SK-N-SH (cell line): ENCODE measurements around the gene RAG2. TPM values are rescaled to one million over a fixed set of nuclear protein-coding genes. Genes with fewer than 3 reads are reported as not detected.

ENCODE experiments used
- CTCF ChIA-PET: fragments of 300-600, 350-600 bp; formaldehyde crosslinking; extraction: SDS; loops from one replicate; lab custom pipeline; 2021; lab: Yijun Ruan, JAX
- POLR2A ChIA-PET: fragments of 350-600 bp; sonication (Branson Sonifier 250); formaldehyde crosslinking; extraction: SDS; loops from one replicate; lab custom pipeline; 2020; ENCODE audit warnings: antibody characterized with exemption, inconsistent platforms; lab: Yijun Ruan, JAX
- DNase-seq: peaks from one replicate; pipeline ENCODE4 v3.0.0; 2012
- H2AFZ ChIP-seq: fragments of 200-600 bp; sonication (generic); 2 replicates; pipeline ENCODE4 v1.8.1; 2016; ENCODE audit warnings: antibody characterized with exemption, mild to moderate bottlenecking, low read depth
- H3F3A ChIP-seq: fragments of 200-600 bp; sonication (generic); replicated peaks from 2 replicates; pipeline ENCODE3; 2016; ENCODE audit warnings: antibody characterized with exemption, mild to moderate bottlenecking; ENCODE audit not compliant: insufficient read depth
- H3K27ac ChIP-seq, 2 experiments: fragments of 200-500 bp in 1 of 2; fragments of 200-600 bp in 1 of 2; sonication (Bioruptor generic) in 1 of 2; sonication (generic), shearing (Covaris generic) in 1 of 2; 2 replicates each; pipeline versions ENCODE4 v1.5.1 to v1.6.1; 2014 to 2016; ENCODE audit warnings: low read depth in 2 of 2, inconsistent platforms in 1 of 2, low read length in 1 of 2, mild to moderate bottlenecking in 1 of 2, mixed read lengths in 1 of 2
- H3K27me3 ChIP-seq: fragments of 200-600 bp; sonication (generic), shearing (Covaris generic); 2 replicates; pipeline ENCODE4 v1.6.1; 2016; ENCODE audit warnings: mixed run types; ENCODE audit not compliant: insufficient read depth
- H3K36me3 ChIP-seq, 2 experiments: fragments of 200-500 bp in 1 of 2; fragments of 200-600 bp in 1 of 2; sonication (Bioruptor generic) in 1 of 2; sonication (generic) in 1 of 2; replicated peaks in 1 of 2; 2 replicates each; pipeline versions ENCODE3 to v1.5.1; 2014 to 2016; ENCODE audit warnings: low read length in 1 of 2, mild to moderate bottlenecking in 1 of 2; ENCODE audit not compliant: insufficient read depth in 2 of 2, control insufficient read depth in 1 of 2
- H3K4me1 ChIP-seq, 2 experiments: fragments of 200-500 bp in 1 of 2; fragments of 200-600 bp in 1 of 2; sonication (Bioruptor generic) in 1 of 2; sonication (generic), shearing (Covaris generic) in 1 of 2; 2 replicates each; pipeline versions ENCODE4 v1.5.1 to v1.6.1; 2014 to 2016; ENCODE audit warnings: low read depth in 1 of 2, low read length in 1 of 2, mixed run types in 1 of 2; ENCODE audit not compliant: insufficient read depth in 2 of 2, control insufficient read depth in 1 of 2
- H3K4me2 ChIP-seq: fragments of 200-600 bp; sonication (generic), shearing (Covaris generic); 2 replicates; pipeline ENCODE4 v1.6.1; 2017; ENCODE audit warnings: mixed run types
- H3K4me3 ChIP-seq, 2 experiments: fragments of 200-500 bp in 1 of 2; fragments of 200-600 bp in 1 of 2; sonication (Bioruptor generic) in 1 of 2; sonication (generic), shearing (Covaris generic) in 1 of 2; 2 replicates each; pipeline versions ENCODE4 v1.5.1 to v1.8.1; 2014 to 2016; ENCODE audit warnings: low read depth in 2 of 2, inconsistent platforms in 1 of 2, low read length in 1 of 2, mild to moderate bottlenecking in 1 of 2, mixed read lengths in 1 of 2, moderate library complexity in 1 of 2
- H3K79me2 ChIP-seq: fragments of 200-600 bp; sonication (generic); 2 replicates; pipeline ENCODE4 v1.8.1; 2017; ENCODE audit warnings: mild to moderate bottlenecking; ENCODE audit not compliant: insufficient read depth
- H3K9ac ChIP-seq: fragments of 200-600 bp; sonication (generic); 2 replicates; pipeline ENCODE4 v1.6.1; 2017; ENCODE audit warnings: mixed run types
- H3K9me2 ChIP-seq: fragments of 200-600 bp; sonication (generic); 2 replicates; pipeline ENCODE4 v1.6.1; 2017; ENCODE audit warnings: mixed run types
- H3K9me3 ChIP-seq: fragments of 200-600 bp; sonication (generic); 2 replicates; pipeline ENCODE4 v1.6.1; 2017; ENCODE audit warnings: mixed run types, mild to moderate bottlenecking, moderate library complexity
- H4K20me1 ChIP-seq: fragments of 200-600 bp; sonication (generic); 2 replicates; pipeline ENCODE4 v1.6.1; 2017; ENCODE audit warnings: mild to moderate bottlenecking, mixed run types; ENCODE audit not compliant: insufficient read depth
- CHD2 ChIP-seq: fragments of 150-350 bp; IDR thresholded peaks from 2 replicates; pipeline ENCODE4 v1.6.1; 2018; ENCODE audit warnings: low read length; ENCODE audit not compliant: partially characterized antibody
- ELF1 ChIP-seq: IDR thresholded peaks from 2 replicates; pipeline ENCODE4 v1.4.0; 2012
- EP300 ChIP-seq, 2 experiments: IDR thresholded peaks; 2 replicates each; pipeline versions ENCODE4 v1.4.0 to v1.6.1; 2012; ENCODE audit warnings: borderline replicate concordance in 1 of 2, low read depth in 1 of 2, low read length in 1 of 2
- FOSL2 ChIP-seq: IDR thresholded peaks from 2 replicates; pipeline ENCODE4 v1.4.0; 2012; ENCODE audit warnings: low read depth, mild to moderate bottlenecking, moderate library complexity, borderline replicate concordance
- FOXJ3 ChIP-seq: sonication (generic); formaldehyde crosslinking; IDR thresholded peaks from 2 replicates; pipeline ENCODE4 v1.5.1; 2020; ENCODE audit warnings: mild to moderate bottlenecking, missing genetic modification reagents
- FOXM1 ChIP-seq: IDR thresholded peaks from 2 replicates; pipeline ENCODE4 v1.4.0; 2012; ENCODE audit warnings: low read depth, mild to moderate bottlenecking
- GABPA ChIP-seq: IDR thresholded peaks from 2 replicates; pipeline ENCODE4 v1.4.0; 2012; ENCODE audit warnings: low read depth, mild to moderate bottlenecking
- GATA2 ChIP-seq: sonication (generic); formaldehyde crosslinking; IDR thresholded peaks from 2 replicates; pipeline ENCODE4 v1.5.0; 2020; ENCODE audit warnings: mild to moderate bottlenecking, missing genetic modification reagents
- JUND ChIP-seq: IDR thresholded peaks from 2 replicates; pipeline ENCODE4 v1.4.0; 2012
- MEF2A ChIP-seq: IDR thresholded peaks from 2 replicates; pipeline ENCODE4 v1.4.0; 2012; ENCODE audit warnings: low read depth, borderline replicate concordance
- MXI1 ChIP-seq: IDR thresholded peaks from 2 replicates; pipeline ENCODE4 v1.6.1; 2012; ENCODE audit warnings: mild to moderate bottlenecking, low read depth, low read length, improper control_type of control experiment
- NFIC ChIP-seq: IDR thresholded peaks from 2 replicates; pipeline ENCODE4 v1.4.0; 2012; ENCODE audit warnings: borderline replicate concordance
- RAD21 ChIP-seq: IDR thresholded peaks from 2 replicates; pipeline ENCODE4 v1.6.1; 2012; ENCODE audit warnings: mild to moderate bottlenecking, low read length
- RCOR1 ChIP-seq: fragments of 150-350 bp; IDR thresholded peaks from 2 replicates; pipeline ENCODE4 v1.6.1; 2017; ENCODE audit warnings: antibody characterized with exemption, low read length
- TAF1 ChIP-seq: IDR thresholded peaks from 2 replicates; pipeline ENCODE4 v1.6.1; 2012; ENCODE audit warnings: low read depth, mild to moderate bottlenecking, low read length, moderate library complexity, borderline replicate concordance
- TCF12 ChIP-seq: IDR thresholded peaks from 2 replicates; pipeline ENCODE4 v1.4.0; 2012
- TEAD4 ChIP-seq: IDR thresholded peaks from 2 replicates; pipeline ENCODE4 v1.4.0; 2012; ENCODE audit warnings: mild to moderate bottlenecking, borderline replicate concordance; ENCODE audit not compliant: insufficient read depth
- WGBS: methylation state at CpG from one replicate; pipeline ENCODE4 v1.1.6; 2017; ENCODE audit warnings: low lambda C conversion rate; 5-methylcytosine and 5-hydroxymethylcytosine counted together
- polyA plus RNA-seq, 3 experiments: library from polyadenylated mRNA; depleted of rRNA; stranded (reverse); fragments of >200 nt; gene quantifications; 2 replicates each; pipeline ENCODE4 v1.2.3, GENCODE V29; 2012
- TF ChIP-seq, protein P1 (sequence below): IDR thresholded peaks from 2 replicates; pipeline ENCODE4 v1.6.1; 2012; ENCODE audit warnings: mild to moderate bottlenecking, low read depth, low read length, moderate library complexity
- TF ChIP-seq, protein P2 (sequence below): IDR thresholded peaks from 2 replicates; pipeline ENCODE4 v1.4.0; 2012; ENCODE audit warnings: low read depth, borderline replicate concordance

RAG2 gene
- polyA plus RNA-seq, 1 of the 3 experiments (the other 2 are of a cell fraction), result 0.15 TPM

DNA sequence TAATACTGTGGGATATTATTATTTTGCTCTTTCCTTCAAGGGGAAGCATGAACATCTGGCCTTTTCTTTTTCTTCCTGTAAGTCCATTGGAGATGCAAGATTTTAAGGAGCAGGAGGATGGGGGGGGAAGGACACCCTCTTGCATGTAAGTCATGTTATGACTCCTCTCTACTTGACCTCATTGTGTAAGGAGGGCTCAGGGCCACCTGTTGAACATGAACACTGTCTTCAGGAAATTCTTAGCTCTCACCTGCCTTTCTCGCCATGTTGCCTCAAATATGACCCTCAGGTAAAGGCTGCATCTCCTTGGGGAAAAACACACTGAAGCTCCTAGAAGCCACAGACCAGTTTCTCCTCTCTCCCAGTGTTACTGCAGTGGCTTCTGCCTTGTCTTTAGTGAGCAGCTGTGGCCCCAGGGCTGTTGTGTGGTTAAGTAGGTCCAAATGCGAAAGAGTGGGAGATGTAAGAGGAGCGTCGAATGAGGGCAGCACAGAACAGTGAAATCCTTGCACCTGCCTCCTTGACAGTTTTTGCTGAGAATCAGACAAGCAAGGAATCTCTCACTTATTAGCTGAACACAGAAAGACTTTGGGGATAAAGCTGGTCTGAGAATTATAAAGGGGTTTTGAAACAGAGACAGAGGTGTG lies 31.5 kb downstream of the RAG2 start:
- WGBS, result 89% methylated on average over 4 of the region's 4 CpGs
- TF ChIP-seq, protein P1, sequence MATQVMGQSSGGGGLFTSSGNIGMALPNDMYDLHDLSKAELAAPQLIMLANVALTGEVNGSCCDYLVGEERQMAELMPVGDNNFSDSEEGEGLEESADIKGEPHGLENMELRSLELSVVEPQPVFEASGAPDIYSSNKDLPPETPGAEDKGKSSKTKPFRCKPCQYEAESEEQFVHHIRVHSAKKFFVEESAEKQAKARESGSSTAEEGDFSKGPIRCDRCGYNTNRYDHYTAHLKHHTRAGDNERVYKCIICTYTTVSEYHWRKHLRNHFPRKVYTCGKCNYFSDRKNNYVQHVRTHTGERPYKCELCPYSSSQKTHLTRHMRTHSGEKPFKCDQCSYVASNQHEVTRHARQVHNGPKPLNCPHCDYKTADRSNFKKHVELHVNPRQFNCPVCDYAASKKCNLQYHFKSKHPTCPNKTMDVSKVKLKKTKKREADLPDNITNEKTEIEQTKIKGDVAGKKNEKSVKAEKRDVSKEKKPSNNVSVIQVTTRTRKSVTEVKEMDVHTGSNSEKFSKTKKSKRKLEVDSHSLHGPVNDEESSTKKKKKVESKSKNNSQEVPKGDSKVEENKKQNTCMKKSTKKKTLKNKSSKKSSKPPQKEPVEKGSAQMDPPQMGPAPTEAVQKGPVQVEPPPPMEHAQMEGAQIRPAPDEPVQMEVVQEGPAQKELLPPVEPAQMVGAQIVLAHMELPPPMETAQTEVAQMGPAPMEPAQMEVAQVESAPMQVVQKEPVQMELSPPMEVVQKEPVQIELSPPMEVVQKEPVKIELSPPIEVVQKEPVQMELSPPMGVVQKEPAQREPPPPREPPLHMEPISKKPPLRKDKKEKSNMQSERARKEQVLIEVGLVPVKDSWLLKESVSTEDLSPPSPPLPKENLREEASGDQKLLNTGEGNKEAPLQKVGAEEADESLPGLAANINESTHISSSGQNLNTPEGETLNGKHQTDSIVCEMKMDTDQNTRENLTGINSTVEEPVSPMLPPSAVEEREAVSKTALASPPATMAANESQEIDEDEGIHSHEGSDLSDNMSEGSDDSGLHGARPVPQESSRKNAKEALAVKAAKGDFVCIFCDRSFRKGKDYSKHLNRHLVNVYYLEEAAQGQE, result no peak
- TF ChIP-seq, protein P2, sequence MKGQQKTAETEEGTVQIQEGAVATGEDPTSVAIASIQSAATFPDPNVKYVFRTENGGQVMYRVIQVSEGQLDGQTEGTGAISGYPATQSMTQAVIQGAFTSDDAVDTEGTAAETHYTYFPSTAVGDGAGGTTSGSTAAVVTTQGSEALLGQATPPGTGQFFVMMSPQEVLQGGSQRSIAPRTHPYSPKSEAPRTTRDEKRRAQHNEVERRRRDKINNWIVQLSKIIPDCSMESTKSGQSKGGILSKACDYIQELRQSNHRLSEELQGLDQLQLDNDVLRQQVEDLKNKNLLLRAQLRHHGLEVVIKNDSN, result no peak
- no peak for TF ChIP-seq FOXM1
- no peak for TF ChIP-seq FOSL2
- no peak for TF ChIP-seq GATA2 (CRISPR knock-in tag)
- no peak for TF ChIP-seq TAF1
- Histone ChIP-seq H3F3A (no peaks in the 10 kb centered on the region), H3K4me3 (no peak overlapping the region), H3K9me2 (no peaks in the 10 kb centered on the region), H3K9me3 (no peaks in the 10 kb centered on the region), H2AFZ (no peak overlapping the region), H3K27me3 (no peaks in the 10 kb centered on the region; the same call in 1 of the 2 replicates), H3K4me1 (peaks cover 0 to 34% of the 10 kb centered on the region in 2 experiments; a peak in 2 of 4 replicates), H3K79me2 (no peaks in the 10 kb centered on the region), H3K4me2 (no peak overlapping the region), H3K36me3 (no peaks in the 10 kb centered on the region), H4K20me1 (no peaks in the 10 kb centered on the region), H3K27ac (peak overlapping the region in 1 of 2 experiments; percentile 100; a peak in 2 of 4 replicates), H3K9ac (no peak overlapping the region)
- CTCF ChIA-PET, result interaction anchor here (1.1 to 8.2 kb wide), 7 partner anchors 10 to 183 kb away, joined by 3 to 199 read pairs (median 58); no protein-coding TSS in a partner anchor
- no peak for DNase-seq
- POLR2A ChIA-PET, result interaction anchor here (1.1 to 1.2 kb wide), 2 partner anchors 51 to 58 kb away, joined by 3 read pairs; no protein-coding TSS in a partner anchor

DNA sequence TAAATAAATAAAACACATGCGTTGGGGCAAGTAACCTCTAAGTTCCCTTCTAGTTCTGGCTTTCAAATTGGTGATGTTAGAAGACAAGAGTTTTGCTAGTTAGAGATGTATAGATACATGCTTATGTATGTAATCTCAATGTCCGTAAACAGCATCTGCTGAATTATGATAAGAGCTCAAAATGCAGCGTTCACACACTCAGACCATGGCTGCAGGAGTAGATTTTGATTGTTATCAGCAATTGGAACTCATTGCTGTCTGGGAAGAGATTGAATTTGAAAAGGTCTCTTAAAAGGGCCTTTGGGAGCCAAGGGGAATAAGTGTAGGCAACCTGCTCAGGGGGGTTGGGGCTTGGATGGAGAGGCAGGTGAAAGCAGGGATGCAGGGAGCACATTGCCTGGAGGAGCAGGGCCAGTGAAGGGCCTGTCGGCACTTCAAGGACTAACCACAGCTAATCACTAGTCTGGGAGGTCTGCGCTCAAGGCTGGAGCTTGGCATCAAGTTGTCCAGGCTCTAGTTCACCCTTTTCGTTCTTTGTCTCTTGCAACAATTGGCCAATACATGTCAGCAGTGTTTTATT lies 32.9 kb downstream of the RAG2 start:
- peak overlapping the region; percentile 74 for H3K4me2 ChIP-seq
- H2AFZ ChIP-seq, result peak overlapping the region; percentile 77; the same call in 1 of the 2 replicates
- no peaks in the 10 kb centered on the region for H3K27me3 ChIP-seq
- no peaks in the 10 kb centered on the region for H3K36me3 ChIP-seq
- peak overlapping the region; percentile 48 to 67 for H3K4me3 ChIP-seq
- peak; percentile 57 for DNase-seq
- peak overlapping the region in 1 of 2 experiments; percentile 100; a peak in 2 of 4 replicates for H3K27ac ChIP-seq
- ChIA-PET POLR2A (interaction anchor here (1.0 to 2.7 kb wide), 13 partner anchors 11 to 182 kb away, joined by 3 to 43 read pairs (median 5); partner anchors contain the start of gene TRAF6), CTCF (interaction anchor here (0.7 to 8.2 kb wide), 55 partner anchors 11 to 533 kb away, joined by 3 to 199 read pairs (median 7); partner anchors contain the start of genes IFTAP, RAG2 and TRAF6)
- no peak overlapping the region for H3K9ac ChIP-seq
- peaks cover 0 to 32% of the 10 kb centered on the region in 2 experiments; a peak in 2 of 4 replicates for H3K4me1 ChIP-seq
- H3K9me2 ChIP-seq, result no peaks in the 10 kb centered on the region
- H3K9me3 ChIP-seq, result no peaks in the 10 kb centered on the region
- H3F3A ChIP-seq, result no peaks in the 10 kb centered on the region
- no peak for TF ChIP-seq ELF1
- peak; percentile 36; the same call in 1 of the 2 replicates for TF ChIP-seq MXI1
- 0 out of 2 replicates have a peak, but pooled peaks have one; percentile 28 for TF ChIP-seq TEAD4
- TF ChIP-seq TCF12, result peak; percentile 64
- TF ChIP-seq FOXM1, result peak; percentile 11; the same call in 1 of the 2 replicates
- TF ChIP-seq GABPA, result no peak
- TF ChIP-seq FOXJ3, result peak; percentile 97
- peak; percentile 96 for TF ChIP-seq RCOR1
- TF ChIP-seq MEF2A, result no peak
- no peak for TF ChIP-seq NFIC
- TF ChIP-seq JUND, result no peak
- TF ChIP-seq EP300 (IDR thresholded peaks at IDR 0.05; ENCODE audit: borderline replicate concordance in 1 of 2, low read depth in 1 of 2, low read length in 1 of 2), result peak in 1 of 2 experiments; percentile 98; a peak in 2 of 4 replicates
- TF ChIP-seq GATA2 (CRISPR knock-in tag), result peak; percentile 100
- TF ChIP-seq RAD21, result peak; percentile 28; the same call in 1 of the 2 replicates
- peak; percentile 84 for TF ChIP-seq CHD2
- WGBS, result 51% methylated on average over 6 of the region's 6 CpGs
- H3K79me2 ChIP-seq, result no peaks in the 10 kb centered on the region
- no peaks in the 10 kb centered on the region for H4K20me1 ChIP-seq
